Ectodermal cell (in vitro differentiated cells): ENCODE measurements around the gene MED12L.

Experiments
- H3K27ac ChIP-seq: 2 replicates; pipeline ENCODE4 v1.7.0; 2013; ENCODE audit warnings: mild to moderate bottlenecking, low read depth, low read length; ENCODE audit not compliant: insufficient read depth, poor library complexity, severe bottlenecking
- H3K27me3 ChIP-seq: 2 replicates; pipeline ENCODE4 v1.7.0; 2013; ENCODE audit warnings: mild to moderate bottlenecking, low read length; ENCODE audit not compliant: insufficient read depth, control insufficient read depth, poor library complexity, severe bottlenecking
- H3K36me3 ChIP-seq: one replicate; pipeline ENCODE4 v1.7.0; 2013; ENCODE audit warnings: low read length; ENCODE audit not compliant: control insufficient read depth, insufficient read depth
- H3K4me1 ChIP-seq: one replicate; pipeline ENCODE4 v1.7.0; 2013; ENCODE audit warnings: low read length; ENCODE audit not compliant: control insufficient read depth, insufficient read depth
- H3K4me3 ChIP-seq: 2 replicates; pipeline ENCODE4 v1.7.0; 2013; ENCODE audit warnings: low read depth, low read length, control low read depth; ENCODE audit not compliant: insufficient read depth
- H3K9me3 ChIP-seq: 2 replicates; pipeline ENCODE4 v1.7.0; 2013; ENCODE audit warnings: mild to moderate bottlenecking, low read length, moderate library complexity; ENCODE audit not compliant: control insufficient read depth
- WGBS, 2 experiments: methylation state at CpG; one replicate each; pipeline ENCODE4 v1.1.7; 2013; ENCODE audit warnings: missing lambda C conversion rate in 2 of 2; 5-methylcytosine and 5-hydroxymethylcytosine counted together

MED12L gene

DNA sequence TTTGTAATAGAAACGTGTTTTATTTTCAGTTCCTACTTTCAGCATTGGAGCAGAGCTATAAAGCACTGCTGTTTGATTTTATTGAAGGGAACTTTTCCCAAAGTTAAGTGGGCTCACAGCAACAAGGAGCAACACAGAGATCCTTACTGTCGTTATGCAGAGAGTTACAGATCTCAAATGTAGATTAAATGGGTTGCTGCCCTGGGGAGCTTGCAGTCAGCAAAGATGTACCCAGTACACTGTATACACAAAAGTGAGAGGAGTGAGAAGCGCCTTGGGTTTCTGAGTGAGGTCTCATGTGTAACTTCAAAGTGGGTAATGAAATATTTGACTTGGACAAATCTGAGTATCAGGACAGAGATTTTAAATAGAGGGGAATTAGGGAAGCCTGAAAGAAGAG lies 47.7 kb downstream of the MED12L start:
- H3K4me1 ChIP-seq, result no peaks in the 10 kb centered on the region
- no peaks in the 10 kb centered on the region for H3K9me3 ChIP-seq
- no peak overlapping the region for H3K27ac ChIP-seq
- 88 to 91% methylated on average over 3 of the region's 3 CpGs for WGBS, 2 experiments
- no peaks in the 10 kb centered on the region for H3K27me3 ChIP-seq
- peaks cover 3% of the 10 kb centered on the region for H3K36me3 ChIP-seq
- H3K4me3 ChIP-seq, result no peak overlapping the region

- Histone ChIP-seq H3K27me3 (no peaks in the 10 kb centered on the region), H3K36me3 (peaks cover 3% of the 10 kb centered on the region), H3K4me1 (no peaks in the 10 kb centered on the region), H3K27ac (no peak overlapping the region), H3K4me3 (no peak overlapping the region), H3K9me3 (no peaks in the 10 kb centered on the region)
- WGBS, 2 experiments, result 95 to 96% methylated on average over 8 of the region's 8 CpGs
These were observed 48.5 kb downstream of the MED12L start for GRCh38 chr3:151133917-151134450.

- H3K4me1 ChIP-seq, result no peaks in the 10 kb centered on the region
- WGBS, 2 experiments, result 89 to 91% methylated on average over 4 to 5 of the region's 5 CpGs
- no peaks in the 10 kb centered on the region for H3K27me3 ChIP-seq
- H3K36me3 ChIP-seq, result peaks cover 3% of the 10 kb centered on the region
- H3K27ac ChIP-seq, result no peak overlapping the region
- H3K4me3 ChIP-seq, result no peak overlapping the region
- H3K9me3 ChIP-seq, result no peaks in the 10 kb centered on the region
These were observed 50.3 kb downstream of the MED12L start for GRCh38 chr3:151135541-151136337.

DNA sequence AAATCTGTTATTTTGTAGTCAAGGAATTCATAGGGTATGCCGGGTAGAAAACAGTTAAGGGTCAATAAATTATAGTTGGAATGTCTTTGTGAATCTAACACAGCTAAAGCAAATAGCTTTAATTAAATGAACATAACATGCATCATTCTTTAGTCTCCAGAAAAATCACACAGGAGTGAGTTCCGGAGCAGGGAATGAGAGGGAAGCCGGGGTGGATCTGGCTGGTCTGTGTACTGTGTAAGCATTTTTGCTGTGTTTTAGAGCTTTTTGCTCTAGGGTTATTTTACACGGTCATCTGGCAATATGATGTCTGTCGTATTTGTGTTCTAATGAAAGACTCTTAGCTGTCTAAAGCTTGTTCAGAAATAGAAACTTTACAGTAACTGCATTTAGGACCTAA lies 57.5 kb downstream of the MED12L start:
- Histone ChIP-seq H3K36me3 (no peaks in the 10 kb centered on the region), H3K4me3 (no peak overlapping the region), H3K27me3 (no peaks in the 10 kb centered on the region), H3K27ac (no peak overlapping the region), H3K4me1 (no peaks in the 10 kb centered on the region), H3K9me3 (no peaks in the 10 kb centered on the region)
- WGBS, 2 experiments, result 93 to 96% methylated on average over 5 of the region's 5 CpGs

DNA sequence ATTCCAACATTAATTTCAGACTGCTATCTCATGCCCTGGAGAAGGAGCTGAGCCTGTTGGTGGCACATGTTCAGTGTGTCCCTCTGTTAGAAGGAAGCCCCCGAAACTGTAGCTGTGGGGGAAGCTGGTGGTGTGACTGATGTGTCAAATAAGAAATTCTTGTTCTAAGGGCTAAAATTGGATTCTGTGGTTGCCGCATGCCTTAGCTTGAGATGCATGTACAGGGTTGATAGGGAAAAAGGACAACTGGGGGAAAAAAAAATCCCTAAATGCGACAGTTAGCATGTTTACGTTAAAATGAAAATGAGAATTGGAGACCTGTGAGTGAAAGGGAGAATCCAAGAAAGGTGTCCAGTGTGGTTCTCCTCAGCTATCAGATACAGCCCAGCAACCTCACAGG lies 58.6 kb downstream of the MED12L start:
- H3K4me3 ChIP-seq, result no peak overlapping the region
- no peaks in the 10 kb centered on the region for H3K9me3 ChIP-seq

GRCh38 chr3:151144760-151145159 lies 59.3 kb downstream of the MED12L start:
- Histone ChIP-seq H3K9me3 (no peaks in the 10 kb centered on the region), H3K4me1 (no peaks in the 10 kb centered on the region), H3K4me3 (no peak overlapping the region), H3K27me3 (no peaks in the 10 kb centered on the region), H3K27ac (no peak overlapping the region), H3K36me3 (no peaks in the 10 kb centered on the region)
- WGBS, 2 experiments, result 84 to 85% methylated on average over 5 of the region's 5 CpGs

More for the DNA sequence above, 58.6 kb downstream of the MED12L start:
- Histone ChIP-seq H3K27me3 (no peaks in the 10 kb centered on the region), H3K36me3 (no peaks in the 10 kb centered on the region), H3K27ac (no peak overlapping the region), H3K4me1 (no peaks in the 10 kb centered on the region)
- WGBS, 2 experiments, result 96 to 98% methylated on average over 4 of the region's 4 CpGs

DNA sequence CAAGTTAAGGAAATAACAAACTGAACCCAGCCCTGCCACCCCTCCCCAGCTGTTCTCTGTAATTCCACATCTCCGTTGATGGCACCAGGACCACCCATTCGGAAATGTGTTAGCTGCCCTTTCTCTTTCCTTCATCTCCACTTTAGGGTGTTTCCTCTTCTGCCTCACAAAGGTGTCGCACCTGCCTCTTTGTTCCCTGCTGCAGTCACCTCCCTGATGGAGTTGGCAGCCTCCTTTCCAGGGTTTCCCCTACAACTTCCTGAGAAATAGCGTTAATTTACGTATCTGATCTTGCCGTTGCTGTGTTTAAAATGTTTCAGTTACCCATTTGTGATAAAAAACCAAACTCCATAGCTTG lies 60.2 kb downstream of the MED12L start:
- no peaks in the 10 kb centered on the region for H3K27me3 ChIP-seq

GRCh38 chr3:151146071-151146730 lies 60.7 kb downstream of the MED12L start:
- no peak overlapping the region for H3K27ac ChIP-seq
- no peaks in the 10 kb centered on the region for H3K9me3 ChIP-seq
- 21 to 28% methylated on average over 8 to 9 of the region's 9 CpGs for WGBS, 2 experiments
- no peaks in the 10 kb centered on the region for H3K27me3 ChIP-seq
- H3K4me1 ChIP-seq, result no peaks in the 10 kb centered on the region
- no peak overlapping the region for H3K4me3 ChIP-seq
- H3K36me3 ChIP-seq, result no peaks in the 10 kb centered on the region

More for the DNA sequence above, 60.2 kb downstream of the MED12L start:
- 55 to 63% methylated on average over 6 of the region's 6 CpGs for WGBS, 2 experiments
- H3K27ac ChIP-seq, result no peak overlapping the region
- H3K9me3 ChIP-seq, result no peaks in the 10 kb centered on the region
- no peaks in the 10 kb centered on the region for H3K36me3 ChIP-seq
- H3K4me1 ChIP-seq, result no peaks in the 10 kb centered on the region
- H3K4me3 ChIP-seq, result no peak overlapping the region

DNA sequence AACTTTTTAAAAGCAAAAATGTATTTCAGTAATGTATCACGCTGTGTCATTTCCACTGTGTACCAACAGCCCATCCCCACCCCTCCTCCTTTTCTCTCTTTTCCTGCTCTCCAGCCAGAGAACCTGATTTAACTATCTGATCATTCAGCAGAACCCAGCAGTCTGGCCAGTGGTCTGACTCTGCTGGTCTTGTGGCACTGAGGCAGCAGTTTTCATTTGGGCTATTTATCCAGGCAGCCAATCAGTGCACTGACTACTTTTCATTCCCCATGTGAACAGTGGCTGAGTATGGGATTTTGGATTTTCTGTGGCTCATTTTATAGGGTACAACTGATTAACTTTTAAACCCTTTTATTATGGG lies 61.2 kb downstream of the MED12L start:
- H3K9me3 ChIP-seq, result no peaks in the 10 kb centered on the region
- H3K4me3 ChIP-seq, result no peak overlapping the region
- 94 to 100% methylated on average over 1 of the region's 1 CpG for WGBS, 2 experiments

GRCh38 chr3:151147299-151147698 lies 61.8 kb downstream of the MED12L start:
- Histone ChIP-seq H3K4me1 (no peaks in the 10 kb centered on the region), H3K4me3 (no peak overlapping the region), H3K27me3 (no peaks in the 10 kb centered on the region), H3K27ac (no peak overlapping the region), H3K36me3 (no peaks in the 10 kb centered on the region), H3K9me3 (no peaks in the 10 kb centered on the region)
- 93 to 98% methylated on average over 3 of the region's 3 CpGs for WGBS, 2 experiments

More for the DNA sequence above, 61.2 kb downstream of the MED12L start:
- Histone ChIP-seq H3K27ac (no peak overlapping the region), H3K27me3 (no peaks in the 10 kb centered on the region), H3K36me3 (no peaks in the 10 kb centered on the region), H3K4me1 (no peaks in the 10 kb centered on the region)
